Esophagus squamous epithelium (tissue), 5 donors: ENCODE data around the gene LRRFIP2. TPM values are rescaled to one million over a fixed set of nuclear protein-coding genes. Genes with fewer than 3 reads are reported as not detected.
"Not testable (repeated sequence)": the region's sequence is repeated elsewhere in the genome, so short reads cannot be mapped to it uniquely, and the experiment has no call there.

ENCODE experiments used
- DNase-seq: peaks from one replicate; lab custom pipeline; 2025; lab: John Stamatoyannopoulos, UW
- H3K27ac ChIP-seq, 4 donors: fragments of 200-600 bp; sonication (generic); one replicate each; pipeline ENCODE4 v1.5.1; 2016 to 2019; ENCODE audit warnings: mild to moderate bottlenecking in 1 of 4
- H3K27me3 ChIP-seq, 4 donors: fragments of 200-600 bp; sonication (generic); 1 replicate in 3 of 4; 2 replicates in 1 of 4; pipeline versions ENCODE4 v1.5.1 to v1.6.0; 2017 to 2021; ENCODE audit warnings: antibody characterized with exemption in 1 of 4
- H3K36me3 ChIP-seq, 3 donors: fragments of 200-600 bp; sonication (generic); one replicate each; pipeline ENCODE4 v1.5.1; 2016 to 2019
- H3K4me1 ChIP-seq, 3 donors: fragments of 200-600 bp; sonication (generic); one replicate each; pipeline ENCODE4 v1.5.1; 2017 to 2019
- H3K4me3 ChIP-seq, 4 donors: fragments of 200-600 bp; sonication (generic); 1 replicate in 3 of 4; 2 replicates in 1 of 4; pipeline ENCODE4 v1.5.1; 2016 to 2019; ENCODE audit warnings: mild to moderate bottlenecking in 2 of 4, moderate library complexity in 1 of 4
- H3K9me3 ChIP-seq, 3 donors: fragments of 200-600 bp; sonication (generic); one replicate each; pipeline ENCODE4 v1.5.1; 2016 to 2019
- CTCF ChIP-seq, 6 experiments: fragments of 450-650 bp in 4 of 6; fragments of 200-600 bp in 2 of 6; sonication (generic) in 2 of 6; IDR thresholded peaks; one replicate each; pipeline ENCODE4 v1.5.1; 2016 to 2019; ENCODE audit warnings: antibody characterized with exemption in 6 of 6, mild to moderate bottlenecking in 4 of 6, moderate library complexity in 4 of 6
- POLR2A ChIP-seq, 4 donors: fragments of 450-650 bp; IDR thresholded peaks; one replicate each; pipeline ENCODE4 v1.6.1; 2017; ENCODE audit warnings: antibody characterized with exemption in 4 of 4, mild to moderate bottlenecking in 4 of 4, moderate library complexity in 3 of 4
- WGBS, 2 donors: methylation state at CpG; one replicate each; pipeline ENCODE4 v1.1.5; 2018; 5-methylcytosine and 5-hydroxymethylcytosine counted together
- intact Hi-C: fragments of 100-400 bp; cut with DNase I; formaldehyde crosslinking; loops from one replicate; pipeline ENCODE4 v1.15.0; 2022
- total RNA-seq, 4 donors: library from RNA; depleted of rRNA; stranded (reverse); fragments of >200 nt; gene quantifications; one replicate each; pipeline ENCODE4 v1.1.0, GENCODE V29; 2016
- donor health status: DM: yes; HTN: yes; CAD: no.

The LRRFIP2 gene
- total RNA-seq, 4 donors from 2014 or later: 50.0 to 99.7 (median 87.8) TPM

GRCh38 chr3:37210230-37210629, 35.8 kb upstream of the LRRFIP2 start:
- Histone ChIP-seq H3K4me3 (no peak overlapping the region), H3K4me1 (peaks cover 0 to 27% (median 6%) of the 10 kb centered on the region in 3 donors), H3K9me3 (peaks cover 0 to 3% (median 0%) of the 10 kb centered on the region in 3 donors), H3K27ac (peak overlapping the region in 2 of 4 donors; percentile 9 to 23), H3K27me3 (no peaks in the 10 kb centered on the region), H3K36me3 (no peaks in the 10 kb centered on the region)
- intact Hi-C loops: loop anchor here (10.0 kb wide), 1 partner anchor 185 kb away; no protein-coding TSS in a partner anchor
- DNase-seq: no peak
- WGBS, 2 donors: 44 to 50% methylated on average over 3 to 4 of the region's 4 CpGs
- TF ChIP-seq CTCF (IDR thresholded peaks at IDR 0.05) (no peak), POLR2A (IDR thresholded peaks at IDR 0.05) (no peak)

GRCh38 chr3:37208576-37208975, 34.2 kb upstream of the LRRFIP2 start:
- H3K9me3 ChIP-seq, H3K27me3 ChIP-seq, H3K27ac ChIP-seq, intact Hi-C loops, H3K4me3 ChIP-seq, DNase-seq, H3K36me3 ChIP-seq: not testable (repeated sequence)
- whole genome bisulfite sequencing, 2 donors: 85 to 90% methylated on average over 3 of the region's 3 CpGs
- peaks cover 0 to 25% (median 6%) of the 10 kb centered on the region in 3 donors for H3K4me1 ChIP-seq

GRCh38 chr3:37208008-37208407, 33.6 kb upstream of the LRRFIP2 start:
- H3K36me3 ChIP-seq, H3K9me3 ChIP-seq, H3K27me3 ChIP-seq, H3K27ac ChIP-seq, DNase-seq, intact Hi-C loops, H3K4me3 ChIP-seq: not testable (repeated sequence)
- 94 to 100% methylated on average over 3 of the region's 3 CpGs for WGBS, 2 donors
- peaks cover 0 to 19% (median 6%) of the 10 kb centered on the region in 3 donors for H3K4me1 ChIP-seq

GRCh38 chr3:37206041-37206440, 31.7 kb upstream of the LRRFIP2 start:
- H3K27me3 ChIP-seq, H3K36me3 ChIP-seq, H3K9me3 ChIP-seq, H3K27ac ChIP-seq, H3K4me3 ChIP-seq, intact Hi-C loops, DNase-seq: not testable (repeated sequence)
- 54 to 73% methylated on average over 4 of the region's 4 CpGs for WGBS, 2 donors
- peaks cover 0 to 15% (median 6%) of the 10 kb centered on the region in 3 donors for H3K4me1 ChIP-seq

GRCh38 chr3:37204314-37204713, 29.9 kb upstream of the LRRFIP2 start:
- TF ChIP-seq CTCF (IDR thresholded peaks at IDR 0.05) (no peak), POLR2A (IDR thresholded peaks at IDR 0.05) (no peak)
- H3K9me3 ChIP-seq: no peaks in the 10 kb centered on the region
- no peaks in the 10 kb centered on the region for H3K36me3 ChIP-seq
- no peak overlapping the region for H3K27ac ChIP-seq
- H3K4me1 ChIP-seq: peaks cover 0 to 3% (median 0%) of the 10 kb centered on the region in 3 donors
- no peaks in the 10 kb centered on the region for H3K27me3 ChIP-seq
- 85 to 87% methylated on average over 3 of the region's 3 CpGs for WGBS, 2 donors
- no peak for DNase-seq
- intact Hi-C loops: no loop called here
- no peak overlapping the region for H3K4me3 ChIP-seq

GRCh38 chr3:37202035-37202434, 27.7 kb upstream of the LRRFIP2 start:
- 74 to 80% methylated on average over 3 of the region's 3 CpGs for WGBS, 2 donors
- Histone ChIP-seq H3K27ac (no peak overlapping the region), H3K27me3 (no peaks in the 10 kb centered on the region), H3K9me3 (no peaks in the 10 kb centered on the region), H3K4me3 (no peak overlapping the region), H3K4me1 (peaks cover 5 to 24% (median 10%) of the 10 kb centered on the region in 3 donors), H3K36me3 (no peaks in the 10 kb centered on the region)
- TF ChIP-seq POLR2A (IDR thresholded peaks at IDR 0.05) (no peak), CTCF (IDR thresholded peaks at IDR 0.05) (no peak)
- no peak for DNase-seq
- intact Hi-C loops: no loop called here

- TF ChIP-seq POLR2A (IDR thresholded peaks at IDR 0.05) (no peak), CTCF (IDR thresholded peaks at IDR 0.05) (no peak)
- no peak overlapping the region for H3K27ac ChIP-seq
- H3K27me3 ChIP-seq: no peaks in the 10 kb centered on the region
- no peak overlapping the region for H3K4me3 ChIP-seq
- H3K36me3 ChIP-seq: no peaks in the 10 kb centered on the region
- H3K9me3 ChIP-seq: no peaks in the 10 kb centered on the region
- peaks cover 5 to 26% (median 10%) of the 10 kb centered on the region in 3 donors for H3K4me1 ChIP-seq
- intact Hi-C loops: no loop called here
- no peak for DNase-seq
- WGBS, 2 donors: 88% methylated on average over 4 of the region's 4 CpGs
Measured at GRCh38 chr3:37200141-37200540, 25.8 kb upstream of the LRRFIP2 start.
